A549 (cell line): ENCODE measurements around the gene AUTS2. TPM values are rescaled to one million over a fixed set of nuclear protein-coding genes. Genes with fewer than 3 reads are reported as not detected.

Source experiments
- ATAC-seq, 2 experiments: fragments of 200-7000 bp in 1 of 2; fragments of >200 bp in 1 of 2; cut with Nextera tagmentation in 1 of 2; cut with Tn5 transposase in 1 of 2; 3 replicates each; pipeline versions ENCODE4 v1.8.0 to v1.9.1; 2018 to 2020; ENCODE audit warnings: mild to moderate bottlenecking in 1 of 2, moderate library complexity in 1 of 2
- CTCF ChIA-PET: fragments of 300-600 bp; sonication (Branson Sonifier 250); formaldehyde crosslinking; extraction: SDS; loops from one replicate; lab custom pipeline; 2021; ENCODE audit warnings: antibody characterized with exemption, inconsistent platforms; lab: Yijun Ruan, JAX
- POLR2A ChIA-PET: fragments of 350-600 bp; formaldehyde crosslinking; extraction: SDS; loops from one replicate; lab custom pipeline; 2021; ENCODE audit warnings: antibody characterized with exemption, inconsistent platforms; lab: Yijun Ruan, JAX
- DNase-seq, 2 experiments: peaks; one replicate each; pipeline versions ENCODE4 v3.0.0 to v3.0.0-alpha.2; 2011 to 2016; ENCODE audit warnings: low read depth in 1 of 2, low spot score in 1 of 2
- FAIRE-seq: peaks from 2 replicates; lab custom pipeline; 2011; peaks lifted over from hg19 to GRCh38; lab: Jason Lieb, UNC
- H3K27ac ChIP-seq, 2 experiments: fragments of >200 bp; sonication (Bioruptor Twin); formaldehyde crosslinking; 3 replicates each; pipeline ENCODE4 v1.5.1; 2016 to 2017
- H3K4me1 ChIP-seq: fragments of >200 bp; sonication (Bioruptor Twin); formaldehyde crosslinking; 3 replicates; pipeline ENCODE4 v1.6.1; 2016
- H3K4me2 ChIP-seq: fragments of >200 bp; sonication (Bioruptor Twin); formaldehyde crosslinking; 3 replicates; pipeline ENCODE4 v1.6.1; 2016
- H3K4me3 ChIP-seq: fragments of >200 bp; sonication (Bioruptor Twin); formaldehyde crosslinking; 3 replicates; pipeline ENCODE4 v1.5.1; 2016
- H3K9me3 ChIP-seq: fragments of >200 bp; sonication (Bioruptor Twin); formaldehyde crosslinking; 3 replicates; pipeline ENCODE4 v1.6.1; 2016
- CBX2 ChIP-seq: fragments of 200-600 bp; sonication (generic); IDR thresholded peaks from 2 replicates; pipeline ENCODE4 v1.6.1; 2016; ENCODE audit warnings: low read depth, mild to moderate bottlenecking, borderline replicate concordance
- CEBPB ChIP-seq, 2 experiments: fragments of >200 bp in 1 of 2; sonication (Bioruptor Twin) in 1 of 2; formaldehyde crosslinking in 1 of 2; IDR thresholded peaks; 2 replicates each; pipeline ENCODE4 v1.6.1; 2012 to 2016
- EHF ChIP-seq: fragments of 250-450 bp; sonication (Bioruptor Pico); IDR thresholded peaks from 2 replicates; pipeline ENCODE4 v1.5.0; 2020; ENCODE audit warnings: mild to moderate bottlenecking
- EHMT2 ChIP-seq: fragments of 200-600 bp; sonication (generic); IDR thresholded peaks from 2 replicates; pipeline ENCODE4 v1.6.1; 2016; ENCODE audit warnings: antibody characterized with exemption, low read depth, mild to moderate bottlenecking, moderate library complexity
- EP300 ChIP-seq, 2 experiments: fragments of >200 bp; sonication (Bioruptor Twin); formaldehyde crosslinking; IDR thresholded peaks; 2 replicates in 1 of 2; 3 replicates in 1 of 2; pipeline ENCODE4 v1.6.1; 2016 to 2017
- ESRRA ChIP-seq: fragments of 150-350 bp; IDR thresholded peaks from 2 replicates; pipeline ENCODE4 v1.6.1; 2014; ENCODE audit warnings: mild to moderate bottlenecking, low read length, borderline replicate concordance
- FOSB ChIP-seq: fragments of 250-450 bp; sonication (Bioruptor Pico); IDR thresholded peaks from 2 replicates; pipeline ENCODE4 v1.5.0; 2020; ENCODE audit warnings: mild to moderate bottlenecking, moderate library complexity
- FOSL2 ChIP-seq, 2 experiments: fragments of 450-650 bp in 1 of 2; fragments of >200 bp in 1 of 2; sonication (Bioruptor Twin) in 1 of 2; formaldehyde crosslinking; IDR thresholded peaks; 2 replicates each; pipeline versions ENCODE4 v1.5.0 to v1.6.1; 2016 to 2020; ENCODE audit warnings: mild to moderate bottlenecking in 1 of 2, moderate library complexity in 1 of 2
- FOXS1 ChIP-seq: fragments of 250-450 bp; sonication (Bioruptor Pico); IDR thresholded peaks from 2 replicates; pipeline ENCODE4 v1.5.0; 2020; ENCODE audit warnings: mild to moderate bottlenecking, moderate library complexity
- JUNB ChIP-seq: fragments of >200 bp; sonication (Bioruptor Twin); formaldehyde crosslinking; IDR thresholded peaks from 2 replicates; pipeline ENCODE4 v1.6.1; 2016
- KDM1A ChIP-seq: fragments of 200-600 bp; sonication (generic); IDR thresholded peaks from 2 replicates; pipeline ENCODE4 v1.6.1; 2016; ENCODE audit warnings: low read depth, mild to moderate bottlenecking
- MAFK ChIP-seq: fragments of 450-650 bp; IDR thresholded peaks from 2 replicates; pipeline ENCODE4 v1.6.1; 2014; ENCODE audit not compliant: partially characterized antibody
- MAZ ChIP-seq: fragments of 150-350 bp; IDR thresholded peaks from 2 replicates; pipeline ENCODE4 v1.6.1; 2014; ENCODE audit warnings: antibody characterized with exemption, low read depth, low read length, borderline replicate concordance
- NFE2L2 ChIP-seq: fragments of 150-350 bp; conservative IDR thresholded peaks from 2 replicates; pipeline ENCODE4 v1.6.1; 2014; ENCODE audit warnings: low read length
- NR3C1 ChIP-seq: fragments of >200 bp; sonication (Bioruptor Twin); formaldehyde crosslinking; IDR thresholded peaks from 3 replicates; pipeline ENCODE4 v1.6.1; 2017
- PHF8 ChIP-seq: fragments of 200-600 bp; sonication (generic); IDR thresholded peaks from 2 replicates; pipeline ENCODE4 v1.6.1; 2016; ENCODE audit warnings: low read depth, mild to moderate bottlenecking, antibody characterized with exemption, moderate library complexity, borderline replicate concordance
- POLR2AphosphoS2 ChIP-seq: conservative IDR thresholded peaks from 2 replicates; pipeline ENCODE4 v1.6.1; 2012; ENCODE audit warnings: low read length, improper control_type of control experiment, inconsistent platforms
- RAD21 ChIP-seq, 2 experiments: fragments of >200 bp in 1 of 2; sonication (Bioruptor Twin) in 1 of 2; formaldehyde crosslinking in 1 of 2; IDR thresholded peaks in 1 of 2; conservative IDR thresholded peaks in 1 of 2; 2 replicates in 1 of 2; 3 replicates in 1 of 2; pipeline ENCODE4 v1.6.1; 2012 to 2018; ENCODE audit warnings: inconsistent platforms in 1 of 2
- RNF2 ChIP-seq: fragments of 200-600 bp; sonication (generic); IDR thresholded peaks from 2 replicates; pipeline ENCODE4 v1.6.1; 2016; ENCODE audit warnings: low read depth, mild to moderate bottlenecking, antibody characterized with exemption, moderate library complexity, borderline replicate concordance
- SMC3 ChIP-seq: fragments of >200 bp; sonication (Bioruptor Twin); formaldehyde crosslinking; IDR thresholded peaks from 3 replicates; pipeline ENCODE4 v1.6.1; 2018; ENCODE audit warnings: inconsistent platforms
- SREBF2 ChIP-seq: fragments of 450-650 bp; IDR thresholded peaks from 2 replicates; pipeline ENCODE4 v1.6.1; 2014; ENCODE audit warnings: mild to moderate bottlenecking, moderate library complexity
- ZC3H11A ChIP-seq: fragments of 450-650 bp; IDR thresholded peaks from 2 replicates; pipeline ENCODE4 v1.6.1; 2014; ENCODE audit warnings: antibody characterized with exemption, mild to moderate bottlenecking
- WGBS: methylation state at CpG from one replicate; pipeline ENCODE4 v1.1.6; 2017; ENCODE audit errors: missing lambda C conversion rate; 5-methylcytosine and 5-hydroxymethylcytosine counted together
- polyA plus RNA-seq, 4 experiments: library from polyadenylated mRNA; depleted of rRNA in 3 of 4; stranded (reverse); fragments of >200 nt; fragmentation: RNase III in 1 of 4; extraction: RNeasy Plus Mini Kit Qiagen cat#74134 plus additional on column Dnase treatment in 1 of 4; gene quantifications; 2 replicates in 3 of 4; 3 replicates in 1 of 4; pipeline ENCODE4 v1.2.3, GENCODE V29; 2011 to 2017
- TF ChIP-seq, protein P1 (sequence below): fragments of 250-450 bp; sonication (Bioruptor Pico); IDR thresholded peaks from 2 replicates; pipeline ENCODE4 v1.5.0; 2021; ENCODE audit warnings: mild to moderate bottlenecking, moderate library complexity, borderline replicate concordance
- TF ChIP-seq, protein P2 (sequence below): fragments of >200 bp; sonication (Bioruptor Twin); formaldehyde crosslinking; IDR thresholded peaks from 3 replicates; pipeline ENCODE4 v1.6.1; 2016
- TF ChIP-seq, protein P3 (sequence below): fragments of 250-450 bp; sonication (Bioruptor Pico); IDR thresholded peaks from 2 replicates; pipeline ENCODE4 v1.5.0; 2020; ENCODE audit warnings: low read depth, mild to moderate bottlenecking, moderate library complexity
- TF ChIP-seq, protein P4 (sequence below): fragments of >200 bp; sonication (Bioruptor Twin); formaldehyde crosslinking; IDR thresholded peaks from 3 replicates; pipeline ENCODE4 v1.5.1; 2016
- TF ChIP-seq, protein P5 (sequence below): fragments of >200 bp; sonication (Bioruptor Twin); formaldehyde crosslinking; IDR thresholded peaks from 2 replicates; pipeline ENCODE4 v1.6.1; 2016
- TF ChIP-seq, protein P6 (sequence below): IDR thresholded peaks from 2 replicates; pipeline ENCODE4 v1.6.1; 2012

AUTS2 gene
- polyA plus RNA-seq, 2 of the 4 experiments (the other 2 are of a cell fraction) = 1.6 to 3.6 TPM

DNA sequence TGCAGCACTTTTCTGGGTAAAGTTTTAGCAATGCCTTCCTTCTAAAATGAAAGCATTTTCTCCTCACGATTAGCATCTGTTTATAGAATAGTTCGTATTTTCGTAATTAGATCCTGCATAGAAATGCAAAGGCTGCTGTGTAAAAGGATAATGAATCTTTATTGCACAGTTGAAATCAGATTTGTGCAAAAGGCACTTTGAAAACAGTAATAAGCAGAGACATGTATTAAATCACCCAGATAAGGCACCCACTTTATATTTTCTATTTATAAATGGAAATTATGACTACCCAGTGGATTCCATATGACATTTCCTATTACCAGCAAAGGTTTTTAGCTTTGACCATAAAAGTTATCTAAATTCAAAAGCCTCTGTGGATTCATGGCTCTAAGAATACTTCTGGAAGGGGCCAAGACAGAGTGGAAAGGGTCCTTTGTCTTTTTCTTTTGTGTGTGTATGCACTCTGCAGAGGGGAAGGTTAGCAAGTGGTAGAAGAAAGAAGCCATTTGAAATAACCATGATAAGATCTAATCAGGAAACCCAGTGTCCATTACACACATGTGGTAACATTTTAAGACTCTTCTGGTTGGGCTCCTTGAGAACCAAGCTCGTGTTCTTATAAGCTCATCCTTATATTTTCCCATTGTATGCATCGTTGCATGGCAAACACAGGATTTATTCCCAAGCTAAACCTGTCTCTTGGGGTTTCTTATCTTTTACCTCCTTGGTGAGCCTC is 612.1 kb downstream of the AUTS2 start:
- no peak overlapping the region for H3K4me3 ChIP-seq
- no peak overlapping the region for H3K27ac ChIP-seq
- ChIA-PET CTCF (interaction anchor here (0.6 kb wide), 1 partner anchor 16 kb away, joined by 3 read pairs; no protein-coding TSS in a partner anchor), POLR2A (no interaction called here)
- DNase-seq (no peak), FAIRE-seq (no peak), ATAC-seq (no peak)
- no peak overlapping the region for H3K4me2 ChIP-seq
- TF ChIP-seq, protein P1, sequence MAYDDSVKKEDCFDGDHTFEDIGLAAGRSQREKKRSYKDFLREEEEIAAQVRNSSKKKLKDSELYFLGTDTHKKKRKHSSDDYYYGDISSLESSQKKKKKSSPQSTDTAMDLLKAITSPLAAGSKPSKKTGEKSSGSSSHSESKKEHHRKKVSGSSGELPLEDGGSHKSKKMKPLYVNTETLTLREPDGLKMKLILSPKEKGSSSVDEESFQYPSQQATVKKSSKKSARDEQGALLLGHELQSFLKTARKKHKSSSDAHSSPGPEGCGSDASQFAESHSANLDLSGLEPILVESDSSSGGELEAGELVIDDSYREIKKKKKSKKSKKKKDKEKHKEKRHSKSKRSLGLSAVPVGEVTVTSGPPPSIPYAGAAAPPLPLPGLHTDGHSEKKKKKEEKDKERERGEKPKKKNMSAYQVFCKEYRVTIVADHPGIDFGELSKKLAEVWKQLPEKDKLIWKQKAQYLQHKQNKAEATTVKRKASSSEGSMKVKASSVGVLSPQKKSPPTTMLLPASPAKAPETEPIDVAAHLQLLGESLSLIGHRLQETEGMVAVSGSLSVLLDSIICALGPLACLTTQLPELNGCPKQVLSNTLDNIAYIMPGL (CRISPR knock-in tag) = no peak
- TF ChIP-seq ZC3H11A (no peak), MAFK (no peak), RAD21 (conservative IDR thresholded peaks at IDR 0.05 in 1 of 2, IDR thresholded peaks at IDR 0.05 in 1 of 2) (no peak), MAZ (no peak), EP300 (IDR thresholded peaks at IDR 0.05) (no peak), EHMT2 (no peak), ESRRA (no peak), POLR2AphosphoS2 (no peak), NR3C1 (no peak), JUNB (no peak)
- TF ChIP-seq, protein P2, sequence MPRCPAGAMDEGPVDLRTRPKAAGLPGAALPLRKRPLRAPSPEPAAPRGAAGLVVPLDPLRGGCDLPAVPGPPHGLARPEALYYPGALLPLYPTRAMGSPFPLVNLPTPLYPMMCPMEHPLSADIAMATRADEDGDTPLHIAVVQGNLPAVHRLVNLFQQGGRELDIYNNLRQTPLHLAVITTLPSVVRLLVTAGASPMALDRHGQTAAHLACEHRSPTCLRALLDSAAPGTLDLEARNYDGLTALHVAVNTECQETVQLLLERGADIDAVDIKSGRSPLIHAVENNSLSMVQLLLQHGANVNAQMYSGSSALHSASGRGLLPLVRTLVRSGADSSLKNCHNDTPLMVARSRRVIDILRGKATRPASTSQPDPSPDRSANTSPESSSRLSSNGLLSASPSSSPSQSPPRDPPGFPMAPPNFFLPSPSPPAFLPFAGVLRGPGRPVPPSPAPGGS = no peak
- TF ChIP-seq, protein P3, sequence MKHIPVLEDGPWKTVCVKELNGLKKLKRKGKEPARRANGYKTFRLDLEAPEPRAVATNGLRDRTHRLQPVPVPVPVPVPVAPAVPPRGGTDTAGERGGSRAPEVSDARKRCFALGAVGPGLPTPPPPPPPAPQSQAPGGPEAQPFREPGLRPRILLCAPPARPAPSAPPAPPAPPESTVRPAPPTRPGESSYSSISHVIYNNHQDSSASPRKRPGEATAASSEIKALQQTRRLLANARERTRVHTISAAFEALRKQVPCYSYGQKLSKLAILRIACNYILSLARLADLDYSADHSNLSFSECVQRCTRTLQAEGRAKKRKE (CRISPR knock-in tag) = no peak
- TF ChIP-seq, protein P4, sequence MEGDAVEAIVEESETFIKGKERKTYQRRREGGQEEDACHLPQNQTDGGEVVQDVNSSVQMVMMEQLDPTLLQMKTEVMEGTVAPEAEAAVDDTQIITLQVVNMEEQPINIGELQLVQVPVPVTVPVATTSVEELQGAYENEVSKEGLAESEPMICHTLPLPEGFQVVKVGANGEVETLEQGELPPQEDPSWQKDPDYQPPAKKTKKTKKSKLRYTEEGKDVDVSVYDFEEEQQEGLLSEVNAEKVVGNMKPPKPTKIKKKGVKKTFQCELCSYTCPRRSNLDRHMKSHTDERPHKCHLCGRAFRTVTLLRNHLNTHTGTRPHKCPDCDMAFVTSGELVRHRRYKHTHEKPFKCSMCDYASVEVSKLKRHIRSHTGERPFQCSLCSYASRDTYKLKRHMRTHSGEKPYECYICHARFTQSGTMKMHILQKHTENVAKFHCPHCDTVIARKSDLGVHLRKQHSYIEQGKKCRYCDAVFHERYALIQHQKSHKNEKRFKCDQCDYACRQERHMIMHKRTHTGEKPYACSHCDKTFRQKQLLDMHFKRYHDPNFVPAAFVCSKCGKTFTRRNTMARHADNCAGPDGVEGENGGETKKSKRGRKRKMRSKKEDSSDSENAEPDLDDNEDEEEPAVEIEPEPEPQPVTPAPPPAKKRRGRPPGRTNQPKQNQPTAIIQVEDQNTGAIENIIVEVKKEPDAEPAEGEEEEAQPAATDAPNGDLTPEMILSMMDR = no peak
- peaks cover 2% of the 10 kb centered on the region; the same call in 2 of the 3 replicates for H3K4me1 ChIP-seq
- 21% methylated on average over 5 of the region's 5 CpGs for WGBS
- no peaks in the 10 kb centered on the region for H3K9me3 ChIP-seq

DNA sequence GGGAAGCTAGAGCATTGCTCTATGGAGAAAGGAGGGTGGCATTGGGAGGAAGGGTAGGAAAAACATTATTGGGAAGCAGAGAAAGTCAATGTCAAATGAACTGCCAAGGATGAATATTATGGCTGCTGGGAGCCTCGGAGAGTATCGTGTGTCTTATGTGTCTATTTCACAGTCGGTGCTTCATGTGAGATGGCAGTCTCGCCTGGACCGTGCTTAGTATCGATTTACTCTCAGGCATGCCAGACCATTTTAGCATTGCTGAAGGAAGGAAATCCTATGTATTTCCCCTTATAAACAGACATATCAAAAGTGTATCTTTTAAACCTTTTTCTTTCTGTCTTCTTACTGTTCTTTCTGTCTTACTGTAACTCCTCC is 612.6 kb downstream of the AUTS2 start:
- Histone ChIP-seq H3K27ac (no peak overlapping the region), H3K4me2 (no peak overlapping the region), H3K9me3 (no peaks in the 10 kb centered on the region), H3K4me1 (peaks cover 7% of the 10 kb centered on the region; the same call in 2 of the 3 replicates), H3K4me3 (no peak overlapping the region)
- DNase-seq (no peak), FAIRE-seq (no peak), ATAC-seq (no peak)
- ChIA-PET CTCF (interaction anchor here (0.6 kb wide), 1 partner anchor 15 kb away, joined by 3 read pairs; no protein-coding TSS in a partner anchor), POLR2A (no interaction called here)
- WGBS = 60% methylated on average over 6 of the region's 6 CpGs
- TF ChIP-seq SREBF2 (no peak), RNF2 (no peak), FOSL2 (IDR thresholded peaks at IDR 0.05) (no peak), FOSL2 (CRISPR knock-in tag; IDR thresholded peaks at IDR 0.05) (no peak), ZC3H11A (no peak), SMC3 (no peak), RAD21 (conservative IDR thresholded peaks at IDR 0.05 in 1 of 2, IDR thresholded peaks at IDR 0.05 in 1 of 2) (no peak), NFE2L2 (no peak), PHF8 (no peak), FOSB (no peak), EHF (CRISPR knock-in tag) (no peak), KDM1A (no peak), FOXS1 (no peak), NR3C1 (no peak), CBX2 (no peak), ESRRA (no peak), CEBPB (IDR thresholded peaks at IDR 0.05) (no peak)
- TF ChIP-seq, protein P5, sequence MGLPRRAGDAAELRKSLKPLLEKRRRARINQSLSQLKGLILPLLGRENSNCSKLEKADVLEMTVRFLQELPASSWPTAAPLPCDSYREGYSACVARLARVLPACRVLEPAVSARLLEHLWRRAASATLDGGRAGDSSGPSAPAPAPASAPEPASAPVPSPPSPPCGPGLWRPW = no peak
- TF ChIP-seq, protein P6, sequence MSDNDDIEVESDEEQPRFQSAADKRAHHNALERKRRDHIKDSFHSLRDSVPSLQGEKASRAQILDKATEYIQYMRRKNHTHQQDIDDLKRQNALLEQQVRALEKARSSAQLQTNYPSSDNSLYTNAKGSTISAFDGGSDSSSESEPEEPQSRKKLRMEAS = no peak
- TF ChIP-seq, protein P1 (CRISPR knock-in tag) = no peak
